ENCODE measurements around the gene FOXRED1.

The FOXRED1 gene

DNA sequence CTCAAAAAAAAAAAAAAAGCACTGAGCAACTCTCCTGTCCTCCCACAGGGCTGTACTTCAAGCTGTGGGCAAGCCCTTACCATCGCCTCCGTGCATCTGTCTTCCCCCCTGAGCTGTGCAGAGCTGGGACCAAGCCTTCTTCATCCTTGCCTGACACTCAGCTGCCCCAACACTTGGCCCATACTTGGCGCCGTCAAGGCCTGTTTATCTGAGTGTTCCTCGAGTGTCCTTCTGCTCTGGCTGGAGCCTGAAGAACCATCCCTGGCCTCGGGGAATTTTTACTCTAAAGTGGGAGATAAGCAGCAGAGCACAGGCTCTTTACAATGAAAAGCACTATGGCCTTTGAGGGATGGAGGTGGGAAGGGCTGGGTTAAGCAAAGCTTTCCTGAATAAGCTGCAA lies 12.3 kb downstream of the FOXRED1 start:
- DNase-seq (ENCODE audit: low read depth, low spot score), result no peak
- Histone ChIP-seq H3K27ac (no peak overlapping the region), H3K36me3 (ENCODE audit: insufficient read depth, low read length) (no peaks in the 10 kb centered on the region; the same call in 1 of the 2 replicates), H3K9ac (ENCODE audit: insufficient read length) (no peak overlapping the region), H3K4me3 (no peak overlapping the region), H3K9me3 (ENCODE audit: low read depth, low read length) (no peaks in the 10 kb centered on the region)
- no peak for TF ChIP-seq FOXP2 (optimal IDR thresholded peaks at IDR 0.05; ENCODE audit: control extremely low read depth, extremely low read length, insufficient read depth)
- no peak for TF ChIP-seq EZH2 (IDR thresholded peaks at IDR 0.05)
- TF ChIP-seq POLR2AphosphoS5 (IDR thresholded peaks at IDR 0.05; ENCODE audit: borderline replicate concordance, low read depth, low read length), result no peak

GRCh38 chr11:126281666-126282175 lies 12.8 kb downstream of the FOXRED1 start:
- Histone ChIP-seq H3K9me3 (ENCODE audit: low read depth, low read length) (no peaks in the 10 kb centered on the region), H3K4me3 (no peak overlapping the region), H3K36me3 (ENCODE audit: insufficient read depth, low read length) (no peaks in the 10 kb centered on the region; the same call in 1 of the 2 replicates), H3K27ac (no peak overlapping the region), H3K9ac (ENCODE audit: insufficient read length) (no peak overlapping the region)
- TF ChIP-seq EZH2 (IDR thresholded peaks at IDR 0.05) (no peak), FOXP2 (optimal IDR thresholded peaks at IDR 0.05; ENCODE audit: control extremely low read depth, extremely low read length, insufficient read depth) (no peak)
- DNase-seq (ENCODE audit: low read depth, low spot score), result no peak

DNA sequence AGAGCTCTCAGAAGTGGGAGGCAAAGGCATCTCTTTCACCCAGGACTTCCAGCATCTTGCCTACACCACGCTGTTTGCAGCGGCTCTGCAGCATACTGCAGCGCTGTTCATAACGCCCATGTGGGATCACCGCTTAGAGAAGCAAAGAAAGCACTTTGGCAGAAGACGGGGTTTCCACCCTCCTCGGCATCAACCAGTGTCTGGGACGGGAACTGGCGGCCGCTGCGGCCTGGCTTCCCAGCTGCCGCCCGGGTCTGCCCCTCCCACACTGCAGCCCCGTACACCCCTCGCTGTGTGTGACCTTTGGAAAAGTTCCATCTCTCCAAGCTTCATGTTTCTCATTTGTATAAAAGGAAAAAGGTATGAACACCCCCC lies 13.4 kb downstream of the FOXRED1 start:
- Histone ChIP-seq H3K36me3 (ENCODE audit: insufficient read depth, low read length) (no peaks in the 10 kb centered on the region; the same call in 1 of the 2 replicates), H3K27ac (no peak overlapping the region), H3K9ac (ENCODE audit: insufficient read length) (no peak overlapping the region), H3K9me3 (ENCODE audit: low read depth, low read length) (no peaks in the 10 kb centered on the region), H3K4me3 (peak overlapping the region; percentile 75; the same call in 1 of the 2 replicates)
- no peak for DNase-seq (ENCODE audit: low read depth, low spot score)
- TF ChIP-seq POLR2AphosphoS5 (IDR thresholded peaks at IDR 0.05; ENCODE audit: borderline replicate concordance, low read depth, low read length) (no peak), EZH2 (IDR thresholded peaks at IDR 0.05) (no peak), FOXP2 (optimal IDR thresholded peaks at IDR 0.05; ENCODE audit: control extremely low read depth, extremely low read length, insufficient read depth) (no peak)

GRCh38 chr11:126282736-126283591 lies 14.0 kb downstream of the FOXRED1 start, which contains the start of gene TIRAP:
Gene TIRAP, plus strand, starts transcription at chr11:126283093. Its CDS starts 7,802 bp downstream, at chr11:126290895.
- DNase-seq (ENCODE audit: low read depth, low spot score), result no peak
- Histone ChIP-seq H3K4me3 (peak within 1 kb of the TSS; percentile 75), H3K27ac (no peak within 1 kb of the TSS), H3K9ac (ENCODE audit: insufficient read length) (peak within 1 kb of the TSS; percentile 67), H3K36me3 (ENCODE audit: insufficient read depth, low read length) (no peaks in the 10 kb centered on the region), H3K9me3 (ENCODE audit: low read depth, low read length) (no peaks in the 10 kb centered on the region)
- no peak for TF ChIP-seq POLR2AphosphoS5 (IDR thresholded peaks at IDR 0.05; ENCODE audit: borderline replicate concordance, low read depth, low read length)
- no peak for TF ChIP-seq FOXP2 (optimal IDR thresholded peaks at IDR 0.05; ENCODE audit: control extremely low read depth, extremely low read length, insufficient read depth)
- TF ChIP-seq EZH2 (IDR thresholded peaks at IDR 0.05), result no peak

DNA sequence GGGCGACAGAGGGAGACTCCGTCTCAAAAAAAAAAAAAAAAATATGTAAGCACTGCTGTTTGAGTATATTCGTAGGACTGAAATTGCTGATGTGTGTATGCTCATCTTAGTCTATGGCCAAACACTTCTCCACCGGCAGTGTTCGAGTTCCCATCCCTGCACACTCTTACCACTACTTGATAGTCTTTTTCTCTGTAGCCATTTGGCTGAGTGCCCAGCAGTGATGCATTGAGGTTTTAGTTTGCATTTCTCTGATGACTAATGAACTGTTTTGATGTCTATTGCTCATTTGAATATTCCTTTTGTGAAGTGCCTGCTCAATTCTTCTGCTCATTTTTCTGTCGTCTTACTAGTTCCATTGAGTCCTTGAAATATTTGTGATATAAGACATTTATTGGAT lies 15.9 kb downstream of the FOXRED1 start:
- Histone ChIP-seq H3K4me3 (no peak overlapping the region), H3K9me3 (ENCODE audit: low read depth, low read length) (no peaks in the 10 kb centered on the region), H3K27ac (no peak overlapping the region), H3K9ac (ENCODE audit: insufficient read length) (no peak overlapping the region), H3K36me3 (ENCODE audit: insufficient read depth, low read length) (no peaks in the 10 kb centered on the region)
- DNase-seq (ENCODE audit: low read depth, low spot score), result peak; percentile 88
- TF ChIP-seq POLR2AphosphoS5 (IDR thresholded peaks at IDR 0.05; ENCODE audit: borderline replicate concordance, low read depth, low read length) (no peak), FOXP2 (optimal IDR thresholded peaks at IDR 0.05; ENCODE audit: control extremely low read depth, extremely low read length, insufficient read depth) (peak; percentile 15)

DNA sequence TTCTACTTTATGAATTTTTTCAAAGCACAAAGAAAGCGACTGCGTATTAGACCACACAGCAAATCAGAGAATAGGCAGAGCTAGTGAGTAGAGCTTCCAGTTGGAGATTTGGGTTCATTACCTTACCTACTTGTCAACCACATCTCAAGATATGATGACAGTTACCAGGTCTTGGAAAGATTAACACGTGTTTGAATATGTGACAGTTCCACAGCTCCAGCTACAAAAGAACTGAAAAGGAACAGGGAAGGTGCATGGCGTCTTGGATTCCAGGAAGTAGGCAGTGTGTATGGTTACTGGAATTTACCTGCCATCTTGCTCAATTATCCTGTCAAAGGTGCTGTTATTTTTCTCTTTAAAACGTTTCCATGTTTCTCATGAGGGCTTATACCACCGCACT lies 19.3 kb downstream of the FOXRED1 start:
- TF ChIP-seq FOXP2 (optimal IDR thresholded peaks at IDR 0.05; ENCODE audit: control extremely low read depth, extremely low read length, insufficient read depth) (no peak), POLR2AphosphoS5 (IDR thresholded peaks at IDR 0.05; ENCODE audit: borderline replicate concordance, low read depth, low read length) (no peak)
- Histone ChIP-seq H3K9ac (ENCODE audit: insufficient read length) (no peak overlapping the region), H3K27ac (no peak overlapping the region), H3K4me3 (no peak overlapping the region), H3K36me3 (ENCODE audit: insufficient read depth, low read length) (no peaks in the 10 kb centered on the region), H3K9me3 (ENCODE audit: low read depth, low read length) (no peaks in the 10 kb centered on the region)
- no peak for DNase-seq (ENCODE audit: low read depth, low spot score)

GRCh38 chr11:126290887-126291286 lies 21.9 kb downstream of the FOXRED1 start:
- no peak overlapping the region for H3K9ac ChIP-seq (ENCODE audit: insufficient read length)
- no peak overlapping the region for H3K4me3 ChIP-seq
- no peaks in the 10 kb centered on the region for H3K36me3 ChIP-seq (ENCODE audit: insufficient read depth, low read length)
- TF ChIP-seq EZH2 (IDR thresholded peaks at IDR 0.05) (no peak), POLR2AphosphoS5 (IDR thresholded peaks at IDR 0.05; ENCODE audit: borderline replicate concordance, low read depth, low read length) (no peak), FOXP2 (optimal IDR thresholded peaks at IDR 0.05; ENCODE audit: control extremely low read depth, extremely low read length, insufficient read depth) (no peak)
- no peak overlapping the region for H3K27ac ChIP-seq
- H3K9me3 ChIP-seq (ENCODE audit: low read depth, low read length), result no peaks in the 10 kb centered on the region
- DNase-seq (ENCODE audit: low read depth, low spot score), result no peak

DNA sequence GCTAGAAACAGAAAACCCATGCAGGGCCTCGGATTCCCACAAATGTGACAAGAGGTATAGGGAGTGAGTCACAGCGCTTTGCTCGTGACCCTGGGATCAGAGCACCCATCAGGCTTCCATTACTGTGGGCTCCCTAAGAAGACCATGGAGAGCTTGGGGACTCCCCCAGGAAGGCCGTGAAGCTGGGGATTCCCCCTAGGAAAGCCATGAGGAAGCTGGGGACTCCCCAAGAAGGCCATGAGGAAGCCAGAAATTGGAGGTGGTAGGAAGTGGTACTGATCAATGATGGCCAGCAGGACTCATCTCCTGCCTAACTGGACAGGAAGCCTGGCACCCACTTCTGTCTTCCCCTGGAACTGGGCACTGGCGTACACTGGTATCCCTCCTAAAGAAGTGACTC lies 24.8 kb downstream of the FOXRED1 start:
- Histone ChIP-seq H3K9ac (ENCODE audit: insufficient read length) (no peak overlapping the region), H3K36me3 (ENCODE audit: insufficient read depth, low read length) (no peaks in the 10 kb centered on the region), H3K9me3 (ENCODE audit: low read depth, low read length) (no peaks in the 10 kb centered on the region), H3K27ac (no peak overlapping the region), H3K4me3 (no peak overlapping the region)
- no peak for DNase-seq (ENCODE audit: low read depth, low spot score)
- TF ChIP-seq FOXP2 (optimal IDR thresholded peaks at IDR 0.05; ENCODE audit: control extremely low read depth, extremely low read length, insufficient read depth), result no peak
- no peak for TF ChIP-seq POLR2AphosphoS5 (IDR thresholded peaks at IDR 0.05; ENCODE audit: borderline replicate concordance, low read depth, low read length)
- no peak for TF ChIP-seq EZH2 (IDR thresholded peaks at IDR 0.05)
